Inferior parietal cortex (tissue), 1 donor: Measurements from ENCODE around the gene KRTAP20-1.

Experiments
- DNase-seq: peaks from one replicate; pipeline ENCODE4 v3.0.0-alpha.2; 2016; ENCODE audit errors: extremely low spot score

The KRTAP20-1 gene

GRCh38 chr21:30616125-30616524 is at the start of gene KRTAP20-1:
Gene KRTAP20-1 (plus strand): TSS chr21:30616425. CDS start chr21:30616455, 30 bp downstream.
- no peak for DNase-seq

- no peak for DNase-seq
Measured at GRCh38 chr21:30567617-30568016, 48.6 kb upstream of the KRTAP20-1 start.

GRCh38 chr21:30577766-30578165 is 38.5 kb upstream of the KRTAP20-1 start:
- no peak for DNase-seq

- no peak for DNase-seq
Measured at GRCh38 chr21:30579346-30579745, 36.9 kb upstream of the KRTAP20-1 start.

- DNase-seq: no peak
Measured at GRCh38 chr21:30580132-30580531, 36.1 kb upstream of the KRTAP20-1 start.

GRCh38 chr21:30582870-30583269 is 33.4 kb upstream of the KRTAP20-1 start:
- no peak for DNase-seq

- DNase-seq: no peak
Measured at GRCh38 chr21:30590297-30590696, 25.9 kb upstream of the KRTAP20-1 start, which contains the start of gene KRTAP22-2. Gene KRTAP22-2 (minus strand): TSS chr21:30590397.

GRCh38 chr21:30592140-30592539 is 24.1 kb upstream of the KRTAP20-1 start, which contains the start of gene KRTAP6-3:
Gene KRTAP6-3 (plus strand): TSS chr21:30592440. CDS start chr21:30592446, 6 bp downstream.
- DNase-seq: no peak

- DNase-seq: no peak
Measured at GRCh38 chr21:30598802-30599201, 17.4 kb upstream of the KRTAP20-1 start, which contains the start of gene KRTAP6-2. Gene KRTAP6-2 (minus strand): TSS chr21:30598902. CDS start chr21:30598874, 28 bp downstream.

GRCh38 chr21:30600787-30601186 is 15.4 kb upstream of the KRTAP20-1 start, which contains the start of gene KRTAP22-1:
Gene KRTAP22-1 (plus strand): TSS chr21:30601087.
- no peak for DNase-seq

- no peak for DNase-seq
Measured at GRCh38 chr21:30605968-30606367, 10.3 kb upstream of the KRTAP20-1 start.

GRCh38 chr21:30612132-30612531 is 4.1 kb upstream of the KRTAP20-1 start:
- no peak for DNase-seq

GRCh38 chr21:30613836-30614235 is 2.4 kb upstream of the KRTAP20-1 start, which contains the start of gene KRTAP6-1:
Gene KRTAP6-1 (minus strand): TSS chr21:30613930. CDS start chr21:30613904, 26 bp downstream.
- no peak for DNase-seq

- no peak for DNase-seq
Measured at GRCh38 chr21:30615199-30615598, 1.0 kb upstream of the KRTAP20-1 start.

GRCh38 chr21:30620080-30620479 is 3.9 kb downstream of the KRTAP20-1 start:
- no peak for DNase-seq

- DNase-seq: no peak
Measured at GRCh38 chr21:30620522-30620921, 4.3 kb downstream of the KRTAP20-1 start, which contains the start of gene KRTAP20-4. Gene KRTAP20-4 (plus strand): TSS chr21:30620627.

- no peak for DNase-seq
Measured at GRCh38 chr21:30623362-30623761, 7.1 kb downstream of the KRTAP20-1 start.

- no peak for DNase-seq
Measured at GRCh38 chr21:30625449-30626165, 9.4 kb downstream of the KRTAP20-1 start.

- DNase-seq: no peak
Measured at GRCh38 chr21:30628109-30628508, 11.9 kb downstream of the KRTAP20-1 start.

- DNase-seq: no peak
Measured at GRCh38 chr21:30629200-30629599, 13.0 kb downstream of the KRTAP20-1 start.

GRCh38 chr21:30634906-30635305 is 18.7 kb downstream of the KRTAP20-1 start, which contains the start of gene KRTAP20-2:
Gene KRTAP20-2 (plus strand): TSS chr21:30635206. CDS start chr21:30635264, 58 bp downstream.
- no peak for DNase-seq

- DNase-seq: no peak
Measured at GRCh38 chr21:30638686-30639085, 22.5 kb downstream of the KRTAP20-1 start.

GRCh38 chr21:30642564-30642963 is 26.3 kb downstream of the KRTAP20-1 start, which contains the start of gene KRTAP20-3:
Gene KRTAP20-3 (plus strand): TSS chr21:30642864.
- no peak for DNase-seq
